Endothelial cell of umbilical vein (primary cell): Measurements from ENCODE around the gene PGRMC2.

Experiments used
- EZH2 ChIP-seq: IDR thresholded peaks from 2 replicates; pipeline ENCODE4 v1.6.1; 2012; ENCODE audit warnings: borderline replicate concordance, low read depth, mild to moderate bottlenecking, moderate library complexity, low read length, inconsistent platforms; ENCODE audit not compliant: severe bottlenecking
- FOS ChIP-seq: IDR thresholded peaks from 2 replicates; pipeline ENCODE4 v1.6.1; 2011; ENCODE audit warnings: mild to moderate bottlenecking, low read length, moderate library complexity, borderline replicate concordance; ENCODE audit not compliant: insufficient read depth
- GATA2 ChIP-seq: IDR thresholded peaks from 2 replicates; pipeline ENCODE4 v1.7.0; 2011; ENCODE audit warnings: low read depth, mild to moderate bottlenecking, moderate library complexity, mixed read lengths, low read length; ENCODE audit not compliant: insufficient read length, insufficient read depth
- JUN ChIP-seq: IDR thresholded peaks from 2 replicates; pipeline ENCODE4 v1.6.1; 2011; ENCODE audit warnings: borderline replicate concordance, low read depth; ENCODE audit not compliant: insufficient read length, insufficient read depth
- MYC ChIP-seq: IDR thresholded peaks from one replicate; pipeline ENCODE4 v1.6.1; 2011; ENCODE audit warnings: mild to moderate bottlenecking, low read depth, low read length
- POLR2A ChIP-seq: IDR thresholded peaks from 2 replicates; pipeline ENCODE4 v1.6.1; 2012; ENCODE audit warnings: low read depth, mild to moderate bottlenecking, control low read depth, low read length
- POLR2AphosphoS5 ChIP-seq: IDR thresholded peaks from 2 replicates; pipeline ENCODE4 v1.6.1; 2012; ENCODE audit warnings: low read depth, mild to moderate bottlenecking, control low read depth, low read length, moderate library complexity; ENCODE audit not compliant: insufficient read depth
- TF ChIP-seq, protein P1 (sequence below), 2 donors: IDR thresholded peaks; 1 replicate in 1 of 2; 2 replicates in 1 of 2; pipeline ENCODE4 v1.5.1; 2011; ENCODE audit warnings: low read length in 2 of 2, mild to moderate bottlenecking in 2 of 2, moderate library complexity in 2 of 2, control low read depth in 1 of 2, inconsistent platforms in 1 of 2, low read depth in 1 of 2; ENCODE audit not compliant: insufficient read depth in 1 of 2; ENCODE audit errors: extremely low read depth in 1 of 2
- TF ChIP-seq, protein P2 (sequence below): IDR thresholded peaks from 2 replicates; pipeline ENCODE4 v1.6.1; 2011; ENCODE audit not compliant: insufficient read depth, insufficient read length

DNA sequence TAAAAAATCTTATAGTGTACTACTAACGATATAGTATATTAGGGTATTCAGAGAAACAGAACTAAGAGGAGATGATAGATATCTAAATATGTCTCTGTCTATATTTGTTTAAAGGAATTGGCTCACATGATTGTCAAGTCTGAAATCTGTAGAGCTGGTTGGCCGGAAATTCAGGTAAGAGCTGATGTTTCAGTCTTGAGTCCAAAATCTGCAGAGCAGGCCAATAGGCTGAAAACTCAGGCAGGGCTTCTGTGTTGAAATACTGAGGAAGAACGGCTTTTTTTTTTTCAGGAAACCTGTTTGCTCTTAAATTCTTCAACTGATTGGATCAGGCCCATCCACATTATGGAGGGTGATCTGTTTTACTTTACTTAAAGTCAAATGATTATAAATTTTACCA, 31.7 kb downstream of the PGRMC2 start:
- TF ChIP-seq, protein P1, sequence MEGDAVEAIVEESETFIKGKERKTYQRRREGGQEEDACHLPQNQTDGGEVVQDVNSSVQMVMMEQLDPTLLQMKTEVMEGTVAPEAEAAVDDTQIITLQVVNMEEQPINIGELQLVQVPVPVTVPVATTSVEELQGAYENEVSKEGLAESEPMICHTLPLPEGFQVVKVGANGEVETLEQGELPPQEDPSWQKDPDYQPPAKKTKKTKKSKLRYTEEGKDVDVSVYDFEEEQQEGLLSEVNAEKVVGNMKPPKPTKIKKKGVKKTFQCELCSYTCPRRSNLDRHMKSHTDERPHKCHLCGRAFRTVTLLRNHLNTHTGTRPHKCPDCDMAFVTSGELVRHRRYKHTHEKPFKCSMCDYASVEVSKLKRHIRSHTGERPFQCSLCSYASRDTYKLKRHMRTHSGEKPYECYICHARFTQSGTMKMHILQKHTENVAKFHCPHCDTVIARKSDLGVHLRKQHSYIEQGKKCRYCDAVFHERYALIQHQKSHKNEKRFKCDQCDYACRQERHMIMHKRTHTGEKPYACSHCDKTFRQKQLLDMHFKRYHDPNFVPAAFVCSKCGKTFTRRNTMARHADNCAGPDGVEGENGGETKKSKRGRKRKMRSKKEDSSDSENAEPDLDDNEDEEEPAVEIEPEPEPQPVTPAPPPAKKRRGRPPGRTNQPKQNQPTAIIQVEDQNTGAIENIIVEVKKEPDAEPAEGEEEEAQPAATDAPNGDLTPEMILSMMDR (IDR thresholded peaks at IDR 0.05; ENCODE audit: extremely low read depth in 1 of 2, insufficient read depth in 1 of 2, low read depth in 1 of 2, low read length in 2 of 2) = no peak
- TF ChIP-seq, protein P2, sequence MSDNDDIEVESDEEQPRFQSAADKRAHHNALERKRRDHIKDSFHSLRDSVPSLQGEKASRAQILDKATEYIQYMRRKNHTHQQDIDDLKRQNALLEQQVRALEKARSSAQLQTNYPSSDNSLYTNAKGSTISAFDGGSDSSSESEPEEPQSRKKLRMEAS = no peak
- TF ChIP-seq EZH2 (no peak), POLR2A (no peak), POLR2AphosphoS5 (no peak), MYC (no peak), JUN (no peak), FOS (no peak), GATA2 (no peak)
